GM12878 (cell line): Measurements from ENCODE around the gene RBBP9. TPM values are rescaled to one million over a fixed set of nuclear protein-coding genes. Genes with fewer than 3 reads are reported as not detected.

Experiments
- CBX5 ChIP-seq: sonication (generic); IDR thresholded peaks from 2 replicates; pipeline ENCODE4 v1.6.1; 2016; ENCODE audit warnings: low read depth, moderate library complexity, mild to moderate bottlenecking, inconsistent platforms
- EED ChIP-seq: sonication (generic); IDR thresholded peaks from 2 replicates; pipeline ENCODE4 v1.6.1; 2016; ENCODE audit warnings: antibody characterized with exemption, low read depth
- MXI1 ChIP-seq: fragments of 150-350 bp; IDR thresholded peaks from 2 replicates; pipeline ENCODE4 v1.6.1; 2011; ENCODE audit warnings: low read depth, mild to moderate bottlenecking, inconsistent platforms, low read length, improper control_type of control experiment
- NFYB ChIP-seq: IDR thresholded peaks from 2 replicates; pipeline ENCODE4 v1.6.1; 2011; ENCODE audit warnings: low read depth, mild to moderate bottlenecking, low read length, improper control_type of control experiment, moderate library complexity; ENCODE audit not compliant: insufficient read depth
- RB1 ChIP-seq: fragments of 450-650 bp; formaldehyde crosslinking; IDR thresholded peaks from 2 replicates; pipeline ENCODE4 v1.6.1; 2017; ENCODE audit warnings: mild to moderate bottlenecking, borderline replicate concordance
- RUNX3 ChIP-seq: IDR thresholded peaks from 2 replicates; pipeline ENCODE4 v1.6.1; 2012; ENCODE audit warnings: low read length, inconsistent platforms
- SMC3 ChIP-seq: IDR thresholded peaks from 2 replicates; pipeline ENCODE4 v1.6.1; 2011; ENCODE audit warnings: low read length, improper control_type of control experiment, borderline replicate concordance
- SP1 ChIP-seq: IDR thresholded peaks from one replicate; pipeline ENCODE4 v1.6.1; 2011; ENCODE audit warnings: low read depth, low read length
- SREBF2 ChIP-seq: IDR thresholded peaks from 2 replicates; pipeline ENCODE4 v1.6.1; 2012; ENCODE audit warnings: mild to moderate bottlenecking, low read length
- TAF1 ChIP-seq: IDR thresholded peaks from 2 replicates; pipeline ENCODE4 v1.6.1; 2011; ENCODE audit warnings: mild to moderate bottlenecking, low read depth, low read length, borderline replicate concordance
- ZNF384 ChIP-seq: IDR thresholded peaks from 2 replicates; pipeline ENCODE4 v1.6.1; 2012; ENCODE audit warnings: low read depth, mild to moderate bottlenecking, low read length, improper control_type of control experiment, borderline replicate concordance
- polyA plus RNA-seq, 11 experiments: library from polyadenylated mRNA; depleted of rRNA in 4 of 11; unstranded in 6 of 11; stranded (reverse) in 5 of 11; fragments of >200 nt; fragmentation: Nextera tagmentation in 4 of 11; fragmentation: Illumina TruSeq in 1 of 11; extraction: Ambion mirVana in 4 of 11; extraction: Trizol in 1 of 11; gene quantifications; 1 replicate in 1 of 11; 2 replicates in 10 of 11; pipeline versions ENCODE4 v1.2.1 to v1.2.3, GENCODE V29; 2011 to 2016; ENCODE audit warnings: inconsistent platforms in 2 of 11, missing spikeins in 2 of 11, low read depth in 1 of 11
- total RNA-seq, 4 experiments: library from RNA; depleted of rRNA in 3 of 4; stranded (reverse); fragments of >200 nt in 3 of 4; fragmentation: Illumina TruSeq in 1 of 4; extraction: Trizol in 1 of 4; gene quantifications; 2 replicates each; pipeline versions ENCODE4 v1.2.1 to v1.2.3, GENCODE V29; 2013 to 2021
- TF ChIP-seq, protein P1 (sequence below): fragments of 450-650 bp; formaldehyde crosslinking; IDR thresholded peaks from 2 replicates; pipeline ENCODE4 v1.5.0; 2022; ENCODE audit warnings: mild to moderate bottlenecking, missing genetic modification characterization
- TF ChIP-seq, protein P2 (sequence below): IDR thresholded peaks from 2 replicates; pipeline ENCODE4 v1.6.1; 2011; ENCODE audit warnings: low read depth, low read length, improper control_type of control experiment, borderline replicate concordance
- TF ChIP-seq, protein P3 (sequence below): fragments of 150-350 bp; IDR thresholded peaks from 2 replicates; pipeline ENCODE4 v1.6.1; 2016; ENCODE audit warnings: low read depth, low read length
- TF ChIP-seq, protein P4 (sequence below): IDR thresholded peaks from 2 replicates; pipeline ENCODE4 v1.6.1; 2011; ENCODE audit warnings: low read depth, mild to moderate bottlenecking, low read length, moderate library complexity, borderline replicate concordance; ENCODE audit errors: extremely low read depth
- TF ChIP-seq, protein P5 (sequence below): fragments of 450-650 bp; formaldehyde crosslinking; IDR thresholded peaks from 2 replicates; pipeline ENCODE4 v1.4.0; 2020; ENCODE audit warnings: mild to moderate bottlenecking, moderate library complexity

RBBP9 gene
- total and polyA plus RNA-seq, 10 of the 15 experiments (the other 5 are each of a cell fraction or from before 2014, with no cell fraction given), result 7.1 to 34.1 (median 16.0) TPM

DNA sequence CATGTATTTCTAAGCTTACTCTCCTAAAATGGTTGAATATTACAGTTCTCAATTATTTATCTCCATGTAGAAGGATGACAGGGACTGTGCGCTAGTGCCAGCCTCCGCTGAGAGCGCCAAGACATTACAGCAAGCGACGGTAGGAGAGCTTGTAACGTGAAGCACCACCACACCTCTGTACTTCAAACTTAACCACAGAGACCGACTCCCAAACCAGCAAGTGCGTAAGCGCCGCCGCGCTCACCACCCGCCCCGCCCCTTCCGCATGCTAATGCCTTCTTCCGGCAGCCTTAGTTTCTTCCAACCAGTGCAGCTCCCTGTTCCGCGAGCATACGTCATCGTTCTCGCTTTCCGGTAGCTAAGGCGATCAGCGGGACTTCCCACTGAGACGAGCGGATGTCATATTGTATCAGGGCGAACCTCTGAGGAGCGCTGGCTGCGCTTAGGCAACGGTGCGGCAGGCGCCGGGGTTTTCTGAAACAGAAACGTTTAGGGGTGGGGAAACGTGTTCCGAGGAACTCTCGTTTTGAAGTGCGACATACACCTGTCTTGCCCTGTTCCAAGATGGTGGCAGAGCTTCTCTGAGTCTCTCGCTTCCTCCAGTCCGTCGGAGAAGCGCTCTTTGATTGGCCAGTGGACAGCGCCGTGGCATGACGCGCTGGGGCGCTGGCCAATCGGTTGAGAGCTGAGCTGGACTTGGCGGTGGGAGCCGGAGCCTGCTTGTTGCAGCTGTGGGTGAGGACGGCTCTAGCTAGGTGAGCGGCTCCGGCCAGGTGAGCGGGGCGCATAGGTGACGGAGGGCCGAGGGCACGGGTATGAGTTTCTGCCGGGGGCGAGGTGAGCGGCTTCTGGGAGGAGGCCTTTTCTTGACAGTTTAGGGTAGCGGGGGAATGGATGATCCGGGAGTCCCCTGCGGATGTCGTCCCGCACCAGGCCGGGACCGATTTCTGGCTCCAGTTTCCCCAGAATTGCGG lies 10.5 kb upstream of the RBBP9 start, which contains the start of gene SEC23B (continued):
- TF ChIP-seq EED (peak; percentile 55; the same call in 1 of the 2 replicates), TAF1 (peak; percentile 72), SREBF2 (no peak), RUNX3 (peak; percentile 93), SP1 (peak; percentile 73), NFYB (0 out of 2 replicates have a peak, but pooled peaks have one; percentile 48), SMC3 (no peak), MXI1 (peak; percentile 82), RB1 (no peak), CBX5 (no peak; the same call in 1 of the 2 replicates), ZNF384 (no peak)
- TF ChIP-seq, protein P1, sequence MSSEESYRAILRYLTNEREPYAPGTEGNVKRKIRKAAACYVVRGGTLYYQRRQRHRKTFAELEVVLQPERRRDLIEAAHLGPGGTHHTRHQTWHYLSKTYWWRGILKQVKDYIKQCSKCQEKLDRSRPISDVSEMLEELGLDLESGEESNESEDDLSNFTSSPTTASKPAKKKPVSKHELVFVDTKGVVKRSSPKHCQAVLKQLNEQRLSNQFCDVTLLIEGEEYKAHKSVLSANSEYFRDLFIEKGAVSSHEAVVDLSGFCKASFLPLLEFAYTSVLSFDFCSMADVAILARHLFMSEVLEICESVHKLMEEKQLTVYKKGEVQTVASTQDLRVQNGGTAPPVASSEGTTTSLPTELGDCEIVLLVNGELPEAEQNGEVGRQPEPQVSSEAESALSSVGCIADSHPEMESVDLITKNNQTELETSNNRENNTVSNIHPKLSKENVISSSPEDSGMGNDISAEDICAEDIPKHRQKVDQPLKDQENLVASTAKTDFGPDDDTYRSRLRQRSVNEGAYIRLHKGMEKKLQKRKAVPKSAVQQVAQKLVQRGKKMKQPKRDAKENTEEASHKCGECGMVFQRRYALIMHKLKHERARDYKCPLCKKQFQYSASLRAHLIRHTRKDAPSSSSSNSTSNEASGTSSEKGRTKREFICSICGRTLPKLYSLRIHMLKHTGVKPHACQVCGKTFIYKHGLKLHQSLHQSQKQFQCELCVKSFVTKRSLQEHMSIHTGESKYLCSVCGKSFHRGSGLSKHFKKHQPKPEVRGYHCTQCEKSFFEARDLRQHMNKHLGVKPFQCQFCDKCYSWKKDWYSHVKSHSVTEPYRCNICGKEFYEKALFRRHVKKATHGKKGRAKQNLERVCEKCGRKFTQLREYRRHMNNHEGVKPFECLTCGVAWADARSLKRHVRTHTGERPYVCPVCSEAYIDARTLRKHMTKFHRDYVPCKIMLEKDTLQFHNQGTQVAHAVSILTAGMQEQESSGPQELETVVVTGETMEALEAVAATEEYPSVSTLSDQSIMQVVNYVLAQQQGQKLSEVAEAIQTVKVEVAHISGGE (CRISPR knock-in tag), result no peak
- TF ChIP-seq, protein P2, sequence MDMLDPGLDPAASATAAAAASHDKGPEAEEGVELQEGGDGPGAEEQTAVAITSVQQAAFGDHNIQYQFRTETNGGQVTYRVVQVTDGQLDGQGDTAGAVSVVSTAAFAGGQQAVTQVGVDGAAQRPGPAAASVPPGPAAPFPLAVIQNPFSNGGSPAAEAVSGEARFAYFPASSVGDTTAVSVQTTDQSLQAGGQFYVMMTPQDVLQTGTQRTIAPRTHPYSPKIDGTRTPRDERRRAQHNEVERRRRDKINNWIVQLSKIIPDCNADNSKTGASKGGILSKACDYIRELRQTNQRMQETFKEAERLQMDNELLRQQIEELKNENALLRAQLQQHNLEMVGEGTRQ, result no peak
- TF ChIP-seq, protein P3, sequence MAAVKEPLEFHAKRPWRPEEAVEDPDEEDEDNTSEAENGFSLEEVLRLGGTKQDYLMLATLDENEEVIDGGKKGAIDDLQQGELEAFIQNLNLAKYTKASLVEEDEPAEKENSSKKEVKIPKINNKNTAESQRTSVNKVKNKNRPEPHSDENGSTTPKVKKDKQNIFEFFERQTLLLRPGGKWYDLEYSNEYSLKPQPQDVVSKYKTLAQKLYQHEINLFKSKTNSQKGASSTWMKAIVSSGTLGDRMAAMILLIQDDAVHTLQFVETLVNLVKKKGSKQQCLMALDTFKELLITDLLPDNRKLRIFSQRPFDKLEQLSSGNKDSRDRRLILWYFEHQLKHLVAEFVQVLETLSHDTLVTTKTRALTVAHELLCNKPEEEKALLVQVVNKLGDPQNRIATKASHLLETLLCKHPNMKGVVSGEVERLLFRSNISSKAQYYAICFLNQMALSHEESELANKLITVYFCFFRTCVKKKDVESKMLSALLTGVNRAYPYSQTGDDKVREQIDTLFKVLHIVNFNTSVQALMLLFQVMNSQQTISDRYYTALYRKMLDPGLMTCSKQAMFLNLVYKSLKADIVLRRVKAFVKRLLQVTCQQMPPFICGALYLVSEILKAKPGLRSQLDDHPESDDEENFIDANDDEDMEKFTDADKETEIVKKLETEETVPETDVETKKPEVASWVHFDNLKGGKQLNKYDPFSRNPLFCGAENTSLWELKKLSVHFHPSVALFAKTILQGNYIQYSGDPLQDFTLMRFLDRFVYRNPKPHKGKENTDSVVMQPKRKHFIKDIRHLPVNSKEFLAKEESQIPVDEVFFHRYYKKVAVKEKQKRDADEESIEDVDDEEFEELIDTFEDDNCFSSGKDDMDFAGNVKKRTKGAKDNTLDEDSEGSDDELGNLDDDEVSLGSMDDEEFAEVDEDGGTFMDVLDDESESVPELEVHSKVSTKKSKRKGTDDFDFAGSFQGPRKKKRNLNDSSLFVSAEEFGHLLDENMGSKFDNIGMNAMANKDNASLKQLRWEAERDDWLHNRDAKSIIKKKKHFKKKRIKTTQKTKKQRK, result no peak
- TF ChIP-seq, protein P4, sequence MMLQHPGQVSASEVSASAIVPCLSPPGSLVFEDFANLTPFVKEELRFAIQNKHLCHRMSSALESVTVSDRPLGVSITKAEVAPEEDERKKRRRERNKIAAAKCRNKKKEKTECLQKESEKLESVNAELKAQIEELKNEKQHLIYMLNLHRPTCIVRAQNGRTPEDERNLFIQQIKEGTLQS, result no peak
- TF ChIP-seq, protein P5, sequence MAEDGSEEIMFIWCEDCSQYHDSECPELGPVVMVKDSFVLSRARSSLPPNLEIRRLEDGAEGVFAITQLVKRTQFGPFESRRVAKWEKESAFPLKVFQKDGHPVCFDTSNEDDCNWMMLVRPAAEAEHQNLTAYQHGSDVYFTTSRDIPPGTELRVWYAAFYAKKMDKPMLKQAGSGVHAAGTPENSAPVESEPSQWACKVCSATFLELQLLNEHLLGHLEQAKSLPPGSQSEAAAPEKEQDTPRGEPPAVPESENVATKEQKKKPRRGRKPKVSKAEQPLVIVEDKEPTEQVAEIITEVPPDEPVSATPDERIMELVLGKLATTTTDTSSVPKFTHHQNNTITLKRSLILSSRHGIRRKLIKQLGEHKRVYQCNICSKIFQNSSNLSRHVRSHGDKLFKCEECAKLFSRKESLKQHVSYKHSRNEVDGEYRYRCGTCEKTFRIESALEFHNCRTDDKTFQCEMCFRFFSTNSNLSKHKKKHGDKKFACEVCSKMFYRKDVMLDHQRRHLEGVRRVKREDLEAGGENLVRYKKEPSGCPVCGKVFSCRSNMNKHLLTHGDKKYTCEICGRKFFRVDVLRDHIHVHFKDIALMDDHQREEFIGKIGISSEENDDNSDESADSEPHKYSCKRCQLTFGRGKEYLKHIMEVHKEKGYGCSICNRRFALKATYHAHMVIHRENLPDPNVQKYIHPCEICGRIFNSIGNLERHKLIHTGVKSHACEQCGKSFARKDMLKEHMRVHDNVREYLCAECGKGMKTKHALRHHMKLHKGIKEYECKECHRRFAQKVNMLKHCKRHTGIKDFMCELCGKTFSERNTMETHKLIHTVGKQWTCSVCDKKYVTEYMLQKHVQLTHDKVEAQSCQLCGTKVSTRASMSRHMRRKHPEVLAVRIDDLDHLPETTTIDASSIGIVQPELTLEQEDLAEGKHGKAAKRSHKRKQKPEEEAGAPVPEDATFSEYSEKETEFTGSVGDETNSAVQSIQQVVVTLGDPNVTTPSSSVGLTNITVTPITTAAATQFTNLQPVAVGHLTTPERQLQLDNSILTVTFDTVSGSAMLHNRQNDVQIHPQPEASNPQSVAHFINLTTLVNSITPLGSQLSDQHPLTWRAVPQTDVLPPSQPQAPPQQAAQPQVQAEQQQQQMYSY (CRISPR knock-in tag), result no peak
